Immature natural killer cell (primary cell): ENCODE measurements around the gene C2orf81. TPM values are rescaled to one million over a fixed set of nuclear protein-coding genes. Genes with fewer than 3 reads are reported as not detected.
A peak's percentile ranks its signal among the peaks of the same experiment; 100 is the strongest.

Source experiments
- DNase-seq, 3 donors: peaks; one replicate each; pipeline ENCODE4 v3.0.0; 2022; ENCODE audit warnings: mixed read lengths in 1 of 3
- H3K27ac Mint-ChIP-seq, 6 donors: one replicate each; pipeline ENCODE4 v1.8.0; 2020; ENCODE audit warnings: mixed read lengths in 6 of 6, mild to moderate bottlenecking in 5 of 6, inconsistent platforms in 4 of 6, moderate library complexity in 3 of 6
- H3K27me3 Mint-ChIP-seq, 3 donors: one replicate each; pipeline ENCODE4 v1.8.0; 2020 to 2021; ENCODE audit warnings: low read depth in 3 of 3, mild to moderate bottlenecking in 3 of 3, mixed read lengths in 3 of 3, moderate library complexity in 3 of 3, inconsistent platforms in 1 of 3
- H3K36me3 Mint-ChIP-seq, 3 donors: one replicate each; pipeline ENCODE4 v1.8.0; 2020; ENCODE audit warnings: mixed read lengths in 3 of 3, inconsistent platforms in 2 of 3, mild to moderate bottlenecking in 2 of 3
- H3K4me1 Mint-ChIP-seq, 2 donors: one replicate each; pipeline ENCODE4 v1.8.0; 2020; ENCODE audit warnings: inconsistent platforms in 2 of 2, mild to moderate bottlenecking in 2 of 2, mixed read lengths in 2 of 2, moderate library complexity in 1 of 2
- H3K4me3 Mint-ChIP-seq, 5 donors: one replicate each; pipeline ENCODE4 v1.8.0; 2020; ENCODE audit warnings: mild to moderate bottlenecking in 5 of 5, mixed read lengths in 5 of 5, inconsistent platforms in 3 of 5, moderate library complexity in 3 of 5
- H3K9me3 Mint-ChIP-seq, 6 donors: one replicate each; pipeline ENCODE4 v1.8.0; 2020; ENCODE audit warnings: mild to moderate bottlenecking in 6 of 6, mixed read lengths in 6 of 6, inconsistent platforms in 4 of 6, moderate library complexity in 3 of 6
- polyA plus RNA-seq, 3 donors: library from polyadenylated mRNA; unstranded; fragments of 300-500 nt; fragmentation: Illumina TruSeq; gene quantifications; one replicate each; pipeline ENCODE4 v1.2.3, GENCODE V29; 2021

The C2orf81 gene
- polyA plus RNA-seq, 3 donors from 2014 or later: 1.6 TPM; not detected in 1

DNA sequence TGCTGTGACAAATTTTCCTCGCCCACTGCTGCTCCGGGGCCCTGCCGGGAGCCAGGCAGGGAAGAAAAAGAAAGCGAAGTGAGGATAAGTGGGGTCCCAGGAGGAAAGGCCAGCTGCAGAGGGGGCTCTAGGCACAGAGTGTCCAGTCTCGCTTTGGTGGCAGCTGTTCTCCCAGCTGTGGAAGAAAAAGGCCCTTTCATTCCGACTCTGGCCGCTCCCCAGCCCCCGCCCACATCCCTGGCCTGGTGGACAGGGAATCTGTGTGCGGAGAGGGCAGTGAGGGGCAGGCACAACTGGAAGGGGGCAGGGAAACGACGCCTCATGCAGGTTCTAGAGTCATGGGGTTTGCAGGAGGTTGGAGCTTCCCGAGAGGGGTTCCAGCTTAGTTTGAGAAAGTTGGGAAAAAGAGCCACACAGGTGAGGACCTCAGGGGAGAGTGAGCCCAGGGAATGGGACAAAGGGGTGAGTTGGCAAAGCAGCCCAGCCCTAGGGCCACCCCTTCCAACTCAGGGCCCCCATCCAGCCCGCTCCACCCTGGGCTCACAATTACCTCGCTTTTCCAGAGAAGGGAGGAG is 18.5 kb upstream of the C2orf81 start:
- peak overlapping the region; percentile 23 to 85 (median 61) for H3K27ac Mint-ChIP-seq
- no peaks in the 10 kb centered on the region for H3K36me3 Mint-ChIP-seq
- no peak for DNase-seq
- peaks cover 27 to 29% of the 10 kb centered on the region in 2 donors for H3K4me1 Mint-ChIP-seq
- H3K27me3 Mint-ChIP-seq: peaks cover 6 to 8% (median 6%) of the 10 kb centered on the region in 3 donors
- H3K9me3 Mint-ChIP-seq: no peaks in the 10 kb centered on the region
- H3K4me3 Mint-ChIP-seq: peak overlapping the region; percentile 70 to 83 (median 81)

DNA sequence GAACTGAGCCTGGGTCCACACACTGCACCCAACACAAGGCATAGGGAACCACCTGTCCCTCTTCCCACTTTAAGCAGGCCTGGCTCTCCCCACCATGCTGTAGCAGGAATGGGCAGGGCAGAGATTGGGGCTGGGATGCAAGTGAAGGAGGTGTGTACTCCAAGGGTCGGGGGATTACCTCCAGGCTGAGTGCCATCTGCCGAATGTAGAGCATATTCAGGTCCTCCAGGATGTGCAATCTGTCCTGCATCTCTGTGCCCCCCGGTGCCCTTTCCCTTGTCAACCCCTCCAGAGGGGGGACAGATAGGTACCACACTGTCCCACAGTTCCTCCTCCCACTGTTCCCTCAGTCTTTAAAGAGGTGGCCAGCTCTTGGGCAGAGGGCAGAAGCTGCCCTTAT is 18.0 kb upstream of the C2orf81 start:
- Mint-ChIP-seq H3K36me3 (no peaks in the 10 kb centered on the region), H3K9me3 (no peaks in the 10 kb centered on the region), H3K4me3 (peak overlapping the region; percentile 18 to 83 (median 81)), H3K27me3 (peaks cover 6 to 8% (median 6%) of the 10 kb centered on the region in 3 donors), H3K27ac (peak overlapping the region in 5 of 6 donors; percentile 48 to 85 (median 82)), H3K4me1 (peaks cover 27 to 29% of the 10 kb centered on the region in 2 donors)
- DNase-seq: no peak

DNA sequence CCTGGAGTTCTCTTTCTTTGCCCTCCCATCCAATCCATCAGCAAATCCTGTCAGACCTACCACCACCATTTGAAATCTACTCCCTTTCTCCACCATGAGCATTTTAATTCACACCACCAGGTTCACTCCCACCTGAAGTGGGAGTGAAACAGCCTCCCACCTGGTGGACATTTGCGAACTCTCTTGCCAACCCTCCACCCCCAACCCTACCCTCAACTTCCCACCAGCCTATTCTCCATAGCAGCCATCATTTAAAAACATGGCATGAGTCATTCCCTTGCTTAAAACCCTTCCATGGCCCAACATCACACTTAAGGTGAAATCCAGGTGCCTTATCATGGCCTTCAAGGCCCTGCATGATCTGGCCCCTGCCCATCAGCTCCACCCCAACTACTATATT is 16.8 kb upstream of the C2orf81 start:
- H3K27ac Mint-ChIP-seq: peak overlapping the region in 4 of 6 donors; percentile 48 to 85 (median 66)
- H3K36me3 Mint-ChIP-seq: no peaks in the 10 kb centered on the region
- DNase-seq: no peak
- H3K4me3 Mint-ChIP-seq: no peak overlapping the region
- H3K4me1 Mint-ChIP-seq: peaks cover 27 to 29% of the 10 kb centered on the region in 2 donors
- H3K27me3 Mint-ChIP-seq: peaks cover 5 to 6% (median 6%) of the 10 kb centered on the region in 3 donors
- no peaks in the 10 kb centered on the region for H3K9me3 Mint-ChIP-seq

DNA sequence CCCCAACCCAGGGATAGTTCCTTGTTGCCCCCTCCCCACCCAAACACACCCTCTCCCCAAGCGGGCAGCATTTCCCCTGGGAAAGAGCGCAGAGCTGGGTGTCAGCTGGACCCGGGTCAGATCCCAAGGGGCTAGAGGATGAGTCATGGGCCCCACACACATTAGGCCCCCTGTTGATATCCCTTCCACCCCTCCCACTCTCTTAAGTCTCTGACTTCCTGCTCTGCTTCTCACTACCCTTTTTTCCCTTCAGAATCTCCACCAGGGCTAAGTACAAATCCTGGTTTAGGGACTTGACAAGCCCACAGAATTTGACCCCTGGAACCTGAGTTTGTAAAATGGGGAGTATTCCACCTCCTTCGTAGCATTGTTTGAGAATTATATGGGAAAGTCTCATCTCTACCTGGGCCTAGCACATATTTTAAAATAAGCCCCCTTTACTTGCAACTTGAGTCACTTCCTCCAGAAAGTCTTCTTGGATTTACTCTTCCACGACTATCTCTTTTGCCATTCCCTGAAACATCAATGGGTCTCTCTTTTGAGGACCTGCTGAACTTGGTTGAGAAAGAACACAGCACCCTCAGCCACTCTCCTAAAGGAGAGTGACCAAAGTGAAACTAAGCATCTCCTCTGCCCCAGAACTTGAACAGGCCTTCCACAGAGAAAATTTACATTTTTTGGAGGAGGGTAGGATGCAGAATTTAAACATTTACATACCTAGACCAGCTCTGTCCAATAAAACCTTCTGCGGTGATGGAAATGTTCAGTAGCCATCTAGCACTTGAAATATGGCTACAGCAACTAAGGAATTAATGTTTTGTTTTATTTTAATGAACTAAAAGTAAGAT is 15.7 kb upstream of the C2orf81 start:
- peak overlapping the region in 3 of 6 donors; percentile 15 to 82 (median 67) for H3K27ac Mint-ChIP-seq
- H3K4me3 Mint-ChIP-seq: no peak overlapping the region
- DNase-seq: no peak

DNA sequence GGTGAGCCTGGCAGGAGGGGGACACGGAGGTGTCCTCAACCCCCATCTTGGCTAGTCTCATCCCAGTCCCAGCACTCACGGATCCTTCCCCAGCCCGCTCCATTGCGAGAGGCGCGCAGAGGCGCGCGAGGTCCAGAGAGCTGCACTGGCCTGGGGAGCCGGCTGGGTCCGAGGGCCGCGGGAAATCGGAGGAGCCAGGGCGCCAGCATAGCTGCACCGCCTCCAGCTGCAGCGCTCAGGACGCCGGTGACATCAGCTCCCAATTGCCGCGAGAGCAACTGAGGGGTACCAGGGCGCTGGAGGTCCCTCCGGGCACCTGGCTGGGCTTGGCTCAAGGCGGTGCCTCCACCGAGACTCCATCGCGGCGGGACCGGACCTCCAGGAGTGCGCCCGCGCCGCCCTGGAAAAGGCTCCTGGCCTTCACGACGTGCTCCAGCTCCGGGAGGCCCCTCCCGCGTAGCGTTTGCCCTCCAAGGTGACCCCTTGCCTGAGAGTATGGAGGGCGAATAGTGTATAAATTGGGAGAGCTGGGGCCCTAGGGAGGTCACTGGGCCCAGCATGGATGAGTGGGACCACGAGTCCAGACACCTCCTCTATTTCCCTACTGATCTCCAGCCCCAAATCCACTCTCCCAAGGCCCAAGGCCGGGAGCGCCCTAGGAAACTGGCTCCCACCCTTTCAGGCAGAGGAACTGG is 14.8 kb upstream of the C2orf81 start:
- no peak overlapping the region for H3K27ac Mint-ChIP-seq
- H3K4me1 Mint-ChIP-seq: peaks cover 22 to 23% of the 10 kb centered on the region in 2 donors
- no peaks in the 10 kb centered on the region for H3K9me3 Mint-ChIP-seq
- no peak for DNase-seq
- H3K27me3 Mint-ChIP-seq: peaks cover 2 to 5% (median 2%) of the 10 kb centered on the region in 3 donors
- H3K36me3 Mint-ChIP-seq: no peaks in the 10 kb centered on the region
- H3K4me3 Mint-ChIP-seq: no peak overlapping the region

More for the DNA sequence above, 15.7 kb upstream of the C2orf81 start:
- Mint-ChIP-seq H3K27me3 (peaks cover 2 to 5% (median 3%) of the 10 kb centered on the region in 3 donors), H3K4me1 (peaks cover 23 to 25% of the 10 kb centered on the region in 2 donors), H3K36me3 (no peaks in the 10 kb centered on the region), H3K9me3 (no peaks in the 10 kb centered on the region)

DNA sequence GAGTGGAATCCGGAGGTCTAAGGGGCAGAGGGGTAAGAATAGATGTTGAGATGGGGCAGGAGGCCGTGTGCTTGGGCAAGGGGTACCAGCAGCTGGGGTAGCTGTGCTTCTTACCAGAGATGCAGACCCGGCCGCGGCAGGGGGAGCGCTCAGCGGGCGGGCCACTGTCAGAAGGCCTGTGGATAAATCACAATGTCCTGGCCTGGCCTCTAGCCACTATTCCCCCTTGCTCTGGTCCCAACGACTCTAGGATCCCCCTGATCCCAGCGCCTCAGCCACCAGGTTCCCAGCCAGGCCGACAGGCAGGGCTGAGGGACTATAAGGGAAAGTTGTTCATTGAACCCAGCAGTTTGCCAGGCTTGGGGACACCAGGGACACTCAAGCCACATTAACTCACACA is 9.1 kb upstream of the C2orf81 start:
- Mint-ChIP-seq H3K36me3 (peaks cover 0 to 19% (median 8%) of the 10 kb centered on the region in 3 donors), H3K27me3 (peaks cover 0 to 2% (median 0%) of the 10 kb centered on the region in 3 donors), H3K9me3 (no peaks in the 10 kb centered on the region), H3K4me3 (no peak overlapping the region), H3K27ac (no peak overlapping the region), H3K4me1 (no peaks in the 10 kb centered on the region)
- DNase-seq: no peak

DNA sequence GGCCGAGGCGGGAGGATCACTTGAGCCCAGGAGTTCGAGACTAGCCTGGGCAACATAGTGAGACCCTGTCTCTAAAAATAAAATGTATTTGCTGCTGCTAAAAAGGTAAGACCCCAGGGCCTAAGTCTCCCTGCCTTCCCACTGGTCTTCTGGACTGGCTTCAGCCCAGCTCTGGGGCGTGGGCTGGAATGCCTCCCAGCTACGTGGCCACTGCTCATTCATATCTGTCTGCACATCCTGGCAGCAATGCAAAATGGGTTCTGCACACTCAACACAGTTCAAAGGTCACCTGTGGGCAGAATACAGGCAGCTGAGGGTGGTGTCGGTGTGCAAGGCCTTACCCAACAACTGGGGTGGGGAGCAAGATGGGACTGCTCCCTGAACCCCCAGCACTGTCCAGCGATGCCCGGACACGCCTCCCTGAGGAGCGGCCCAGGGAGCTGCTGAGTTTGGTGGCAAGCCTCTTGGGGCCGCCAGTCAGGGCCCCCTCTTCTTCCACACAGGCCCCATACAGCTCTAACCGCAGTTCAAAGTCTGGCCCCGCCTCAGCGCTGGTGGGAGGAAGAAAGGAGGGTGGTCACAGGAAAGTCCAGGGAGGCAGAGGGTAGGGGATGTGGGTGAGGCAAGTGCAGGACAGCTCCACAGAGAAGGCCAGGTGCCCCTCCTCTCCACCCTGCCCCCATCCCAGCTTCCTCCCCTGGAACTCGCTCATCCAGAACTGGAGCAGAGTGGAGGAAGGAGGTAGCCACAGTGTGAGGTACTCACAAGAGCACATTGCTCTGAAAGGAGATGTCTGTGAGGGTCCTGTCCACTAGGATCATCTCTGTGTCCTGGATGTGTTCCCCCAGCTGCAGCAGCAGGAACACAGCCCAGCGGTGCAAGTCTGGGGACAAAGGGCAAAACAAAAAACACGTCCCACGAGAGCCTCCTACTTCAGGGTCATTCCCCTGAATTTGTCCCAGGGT is 8.3 kb upstream of the C2orf81 start:
- Mint-ChIP-seq H3K4me1 (no peaks in the 10 kb centered on the region), H3K27ac (peak overlapping the region in 1 of 6 donors; percentile 53), H3K36me3 (peaks cover 0 to 21% (median 8%) of the 10 kb centered on the region in 3 donors), H3K9me3 (no peaks in the 10 kb centered on the region), H3K4me3 (no peak overlapping the region), H3K27me3 (peaks cover 0 to 3% (median 0%) of the 10 kb centered on the region in 3 donors)
- no peak for DNase-seq

DNA sequence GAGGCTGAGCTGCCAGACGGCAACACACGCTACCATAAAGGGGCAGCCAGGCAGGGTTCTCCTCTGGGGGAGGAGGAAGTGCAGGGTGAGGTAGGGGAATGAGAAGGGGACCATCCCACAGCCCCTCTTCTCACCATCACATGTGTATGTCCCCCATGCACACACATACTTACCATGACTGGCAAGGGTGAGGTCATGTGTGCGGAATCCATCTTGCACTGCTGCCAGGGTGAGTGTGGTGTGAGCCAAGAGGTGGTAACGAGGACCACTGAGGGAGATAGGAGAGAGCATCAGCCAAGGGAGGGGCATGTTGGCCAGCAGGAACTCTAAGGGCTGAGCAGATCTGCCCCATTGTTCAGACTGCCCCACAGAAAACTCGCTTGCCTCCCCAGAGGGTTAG is 7.3 kb upstream of the C2orf81 start:
- Mint-ChIP-seq H3K36me3 (peaks cover 0 to 21% (median 8%) of the 10 kb centered on the region in 3 donors), H3K27ac (no peak overlapping the region), H3K4me1 (no peaks in the 10 kb centered on the region), H3K4me3 (no peak overlapping the region), H3K9me3 (no peaks in the 10 kb centered on the region), H3K27me3 (peaks cover 0 to 3% (median 0%) of the 10 kb centered on the region in 3 donors)
- no peak for DNase-seq

DNA sequence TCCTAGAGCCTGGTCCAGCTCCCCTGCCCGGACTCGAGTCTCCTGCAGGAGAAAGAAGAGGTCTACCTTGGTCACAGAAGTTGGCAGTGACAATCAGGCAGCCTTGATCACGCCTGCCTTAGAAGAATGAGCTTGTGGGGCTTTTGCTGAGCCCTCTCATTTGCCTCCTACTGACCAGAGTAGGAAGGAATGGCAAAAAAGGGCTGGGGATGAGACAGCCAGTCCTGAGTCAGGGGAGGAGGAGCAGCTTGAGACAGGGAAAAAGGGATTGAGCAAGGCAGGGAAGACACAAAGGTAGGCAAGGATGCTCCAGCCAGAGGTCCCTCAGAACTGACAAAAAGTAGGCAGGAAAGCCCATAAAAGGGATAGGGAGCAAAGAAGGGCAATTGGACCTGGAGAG is 6.1 kb upstream of the C2orf81 start:
- H3K4me1 Mint-ChIP-seq: peaks cover 5 to 7% of the 10 kb centered on the region in 2 donors
- peaks cover 0 to 3% (median 0%) of the 10 kb centered on the region in 3 donors for H3K27me3 Mint-ChIP-seq
- DNase-seq: no peak
- H3K9me3 Mint-ChIP-seq: no peaks in the 10 kb centered on the region
- H3K36me3 Mint-ChIP-seq: peaks cover 0 to 21% (median 8%) of the 10 kb centered on the region in 3 donors
- no peak overlapping the region for H3K4me3 Mint-ChIP-seq
- peak overlapping the region in 3 of 6 donors; percentile 14 to 68 (median 57) for H3K27ac Mint-ChIP-seq

DNA sequence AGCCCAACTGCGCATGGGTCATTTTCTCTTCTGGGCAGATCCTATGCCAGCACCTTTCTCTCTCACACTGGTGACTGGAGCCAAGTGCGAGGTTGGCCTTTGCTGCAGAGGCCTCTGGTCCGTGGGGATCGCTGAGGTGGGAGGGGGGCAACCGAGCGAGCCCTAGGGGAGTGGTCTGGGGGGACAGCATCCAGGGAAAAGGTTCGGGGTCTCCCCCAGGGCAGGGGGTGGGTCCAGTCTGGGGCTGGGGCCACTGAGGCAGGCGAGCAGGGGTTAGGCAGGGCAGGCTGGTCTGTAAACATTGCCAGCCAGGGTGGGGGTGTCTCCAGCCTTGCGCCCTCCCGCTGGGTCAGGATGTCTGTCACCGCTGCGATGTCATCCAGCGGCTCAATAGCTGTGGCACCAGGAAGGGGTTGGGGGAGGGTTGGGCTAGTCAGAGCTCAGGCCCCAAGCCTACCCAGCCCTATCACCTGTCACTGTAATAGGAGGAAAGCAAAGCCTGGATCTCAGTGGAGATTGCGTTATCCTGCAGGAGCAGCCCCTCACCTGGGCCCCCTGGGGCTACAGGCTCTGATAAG is 4.9 kb upstream of the C2orf81 start:
- Mint-ChIP-seq H3K27ac (no peak overlapping the region), H3K9me3 (no peaks in the 10 kb centered on the region), H3K4me1 (peaks cover 13 to 19% of the 10 kb centered on the region in 2 donors), H3K36me3 (peaks cover 0 to 21% (median 8%) of the 10 kb centered on the region in 3 donors), H3K27me3 (peaks cover 6 to 10% (median 10%) of the 10 kb centered on the region in 3 donors), H3K4me3 (no peak overlapping the region)
- no peak for DNase-seq

DNA sequence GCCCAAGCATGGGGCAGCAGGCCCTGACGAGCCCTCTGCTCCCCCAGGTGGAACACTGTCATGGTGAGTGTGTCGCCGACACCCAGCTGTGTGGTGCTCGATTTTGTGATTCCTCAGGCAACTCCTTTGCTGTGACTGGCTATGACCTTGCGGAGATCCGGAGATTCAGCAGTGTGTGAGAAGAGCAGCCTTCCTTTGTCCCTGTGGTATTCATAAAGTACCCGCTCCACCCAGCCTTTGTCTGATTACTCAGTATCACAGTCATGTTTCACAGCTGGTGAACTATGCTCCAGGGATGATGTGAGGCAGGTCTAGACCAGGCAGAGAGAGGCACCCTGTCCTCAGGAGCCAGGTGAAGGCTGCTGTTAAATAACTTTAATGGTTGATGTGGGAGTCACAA is 4.1 kb upstream of the C2orf81 start:
- Mint-ChIP-seq H3K27ac (peak overlapping the region in 3 of 6 donors; percentile 14 to 48 (median 40)), H3K4me1 (peaks cover 17 to 24% of the 10 kb centered on the region in 2 donors), H3K27me3 (peaks cover 6 to 14% (median 13%) of the 10 kb centered on the region in 3 donors), H3K9me3 (no peaks in the 10 kb centered on the region), H3K4me3 (no peak overlapping the region), H3K36me3 (peaks cover 0 to 21% (median 8%) of the 10 kb centered on the region in 3 donors)
- DNase-seq: no peak

DNA sequence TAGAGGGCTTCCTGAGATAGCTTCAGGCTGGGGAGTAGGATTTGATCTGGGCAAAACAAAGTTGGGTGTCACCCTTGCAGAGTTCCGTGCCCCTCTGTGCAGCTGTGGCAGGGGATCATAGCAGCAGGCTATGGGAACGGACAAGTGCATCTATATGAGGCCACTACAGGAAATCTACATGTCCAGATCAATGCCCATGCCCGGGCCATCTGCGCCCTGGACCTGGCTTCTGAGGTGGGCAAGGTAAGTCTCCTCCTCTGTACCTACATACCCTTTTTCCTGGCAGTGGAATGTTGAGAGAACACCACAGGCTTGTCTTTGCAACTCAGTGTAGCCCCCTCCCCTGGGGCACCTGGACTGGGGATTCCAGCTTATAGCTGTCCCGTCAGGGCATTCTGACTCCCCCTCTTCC is 3.6 kb upstream of the C2orf81 start:
- Mint-ChIP-seq H3K27me3 (peaks cover 6 to 14% (median 13%) of the 10 kb centered on the region in 3 donors), H3K4me1 (peaks cover 22 to 24% of the 10 kb centered on the region in 2 donors), H3K9me3 (no peaks in the 10 kb centered on the region), H3K36me3 (peaks cover 0 to 21% (median 8%) of the 10 kb centered on the region in 3 donors), H3K4me3 (no peak overlapping the region), H3K27ac (peak overlapping the region in 2 of 6 donors; percentile 38 to 45)
- DNase-seq: no peak
